Activated T-cell treated with anti-CD3 and anti-CD28 coated beads, Interleukin-2, amount 50 U/mL, for 4 hours (primary cell): ENCODE measurements around the gene CD58. TPM values are rescaled to one million over a fixed set of nuclear protein-coding genes. Genes with fewer than 3 reads are reported as not detected.

ENCODE experiments used
- ATAC-seq, 2 donors: fragments of 200-7000 bp; cut with Tn5 transposase; one replicate each; pipeline ENCODE4 v1.10.0; 2021
- DNase-seq: peaks from one replicate; pipeline ENCODE4 v3.0.0-alpha.2; 2020
- H3K27me3 Mint-ChIP-seq: one replicate; pipeline ENCODE4 v1.8.0; 2021; ENCODE audit warnings: low read depth, mixed read lengths
- H3K36me3 Mint-ChIP-seq: one replicate; pipeline ENCODE4 v1.8.0; 2022; ENCODE audit warnings: mixed read lengths; ENCODE audit not compliant: insufficient read depth
- H3K4me1 Mint-ChIP-seq: one replicate; pipeline ENCODE4 v1.8.0; 2021; ENCODE audit warnings: low read depth, mixed read lengths
- H3K4me3 Mint-ChIP-seq: one replicate; pipeline ENCODE4 v1.8.0; 2021; ENCODE audit warnings: mild to moderate bottlenecking, moderate library complexity, mixed read lengths
- H3K9me3 Mint-ChIP-seq: one replicate; pipeline ENCODE4 v1.8.0; 2021; ENCODE audit warnings: mixed read lengths
- total RNA-seq, 3 donors: library from RNA; stranded (reverse); gene quantifications; one replicate each; pipeline ENCODE4 v1.2.1, GENCODE V29; 2021

CD58 gene
- total RNA-seq, 3 donors from 2014 or later, result 8.6 to 15.0 (median 9.4) TPM

DNA sequence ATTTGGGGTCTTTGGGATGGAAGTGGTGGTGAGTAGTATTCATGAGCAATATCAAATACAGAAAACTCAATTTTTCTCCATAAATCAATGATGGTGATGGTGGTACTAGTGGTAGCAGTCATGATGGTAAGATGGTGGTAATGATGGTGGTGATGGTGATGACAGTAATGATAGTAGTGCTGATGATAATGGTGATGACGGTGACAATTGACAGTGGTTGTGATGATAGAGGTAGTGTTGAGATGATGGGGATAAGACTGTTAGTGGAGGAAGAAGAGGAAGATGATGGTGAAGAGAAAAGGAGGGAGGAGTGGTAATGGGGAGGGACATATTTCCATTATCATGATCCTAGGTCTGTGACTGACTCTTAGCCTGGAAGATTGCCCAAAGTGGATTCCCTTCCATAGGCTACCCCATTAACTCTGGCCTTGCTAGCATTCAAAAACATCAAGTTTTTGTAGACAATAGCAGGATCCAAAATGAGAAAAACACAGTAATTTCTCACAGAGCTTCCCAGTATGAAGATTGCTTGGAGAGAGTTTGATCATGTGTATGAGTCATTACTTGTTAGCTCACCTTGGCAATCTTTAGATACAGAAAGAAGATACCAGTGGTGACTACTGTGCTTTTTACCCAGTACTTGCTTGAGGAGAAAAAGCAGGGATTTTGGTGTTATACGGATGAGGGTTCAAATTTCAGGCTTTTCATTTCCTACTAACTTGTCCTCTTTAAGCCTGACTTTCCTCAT lies 103.8 kb downstream of the CD58 start:
- H3K9me3 Mint-ChIP-seq, result no peaks in the 10 kb centered on the region
- no peak overlapping the region for H3K4me3 Mint-ChIP-seq
- ATAC-seq (no peak), DNase-seq (no peak)
- H3K27me3 Mint-ChIP-seq, result peaks cover 4% of the 10 kb centered on the region
- H3K36me3 Mint-ChIP-seq, result no peaks in the 10 kb centered on the region
- no peaks in the 10 kb centered on the region for H3K4me1 Mint-ChIP-seq

DNA sequence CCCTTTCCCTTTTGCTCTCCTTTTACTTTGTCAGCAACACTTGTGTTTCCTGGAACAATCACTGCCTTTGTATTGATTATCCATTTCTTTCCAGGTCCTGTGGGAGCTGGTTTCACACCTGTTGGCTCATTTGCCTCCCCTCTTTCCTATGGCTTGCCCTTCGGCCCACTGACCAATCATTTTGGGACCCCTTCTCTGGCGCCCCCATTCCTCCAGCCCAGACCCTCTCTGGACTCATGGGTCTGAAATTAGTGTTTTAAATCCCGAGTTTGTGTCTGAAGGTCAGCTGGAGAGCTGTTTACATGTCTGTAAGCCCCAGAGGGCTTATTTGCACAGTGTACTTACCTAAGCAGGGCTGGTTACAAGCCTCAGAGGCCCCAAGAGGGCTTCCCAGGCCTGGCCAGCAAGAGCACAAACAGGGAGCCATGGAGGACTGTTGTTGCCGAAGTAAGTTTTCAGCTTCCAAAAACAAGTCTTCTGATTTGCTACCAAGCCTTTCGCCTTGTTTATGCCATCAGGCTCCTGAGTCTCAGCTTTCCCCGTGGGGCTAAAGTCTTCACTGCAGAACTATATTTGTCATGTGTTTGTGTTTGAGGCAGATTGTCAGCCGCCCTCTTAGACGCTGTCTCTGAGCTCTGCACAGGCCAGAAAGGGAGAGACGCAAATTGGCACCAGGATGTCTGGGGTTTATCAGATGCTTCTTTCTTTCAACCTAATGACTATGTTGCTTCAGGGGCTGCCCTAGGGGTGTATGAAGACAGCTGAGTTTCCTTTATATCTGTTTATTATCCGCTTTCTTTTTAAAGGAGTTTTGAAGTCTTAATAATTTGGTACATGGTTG lies 104.8 kb downstream of the CD58 start:
- DNase-seq (no peak), ATAC-seq (no peak)
- H3K9me3 Mint-ChIP-seq, result no peaks in the 10 kb centered on the region
- H3K4me1 Mint-ChIP-seq, result no peaks in the 10 kb centered on the region
- H3K36me3 Mint-ChIP-seq, result no peaks in the 10 kb centered on the region
- H3K27me3 Mint-ChIP-seq, result peaks cover 4% of the 10 kb centered on the region
- no peak overlapping the region for H3K4me3 Mint-ChIP-seq

DNA sequence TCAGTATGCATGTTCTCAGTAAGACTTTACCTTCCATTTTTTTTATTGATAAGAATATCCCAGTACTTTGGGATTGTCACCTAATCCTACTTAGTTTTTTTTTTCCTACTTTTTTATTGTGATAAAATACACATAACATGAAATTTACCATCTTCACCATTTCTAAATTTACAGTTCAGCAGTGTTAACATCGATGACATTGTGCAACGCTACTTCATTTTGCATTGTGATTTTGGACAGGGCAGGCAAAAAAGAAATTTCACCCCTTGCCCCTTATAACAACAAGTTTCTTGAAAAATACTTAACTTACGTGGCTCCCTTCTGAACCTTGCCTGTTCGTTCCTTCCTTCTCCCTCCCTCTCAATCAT lies 105.4 kb downstream of the CD58 start:
- DNase-seq, result no peak
- no peak for ATAC-seq
- H3K9me3 Mint-ChIP-seq, result no peaks in the 10 kb centered on the region
- H3K36me3 Mint-ChIP-seq, result no peaks in the 10 kb centered on the region
- H3K27me3 Mint-ChIP-seq, result peaks cover 4% of the 10 kb centered on the region
- no peaks in the 10 kb centered on the region for H3K4me1 Mint-ChIP-seq
- H3K4me3 Mint-ChIP-seq, result no peak overlapping the region

Other genes with a start within 250 kb of the CD58 start
- gene ATP1A1, start 197.8 kb downstream of the CD58 start, total RNA-seq, result 100 to 1,000 TPM; 334 to 383 (median 337) TPM
- gene IGSF3, start 96.7 kb upstream of the CD58 start, total RNA-seq, result 1 to 10 TPM; 4.0 to 7.6 (median 4.8) TPM
- gene CD2, start 183.4 kb upstream of the CD58 start, total RNA-seq, result 100 to 1,000 TPM; 353 to 393 (median 374) TPM